Measurements from ENCODE around the gene GALNT11. TPM values are rescaled to one million over a fixed set of nuclear protein-coding genes. Genes with fewer than 3 reads are reported as not detected.
A peak's percentile ranks its signal among the peaks of the same experiment; 100 is the strongest.
"Not testable (repeated sequence)": the region's sequence is repeated elsewhere in the genome, so short reads cannot be mapped to it uniquely, and the experiment has no call there.

Gene GALNT11
- total RNA-seq, 1 donor: 45.3 TPM

GRCh38 chr7:152030059-152030458 is 4.6 kb downstream of the GALNT11 start:
- peak; percentile 57 for TF ChIP-seq CTCF (IDR thresholded peaks at IDR 0.05; ENCODE audit: insufficient read depth, low read depth, low read length)
- DNase-seq (ENCODE audit: low read depth): peak; percentile 72
- not testable (repeated sequence) for H3K4me3 ChIP-seq (ENCODE audit: low read depth, low read length)

GRCh38 chr7:152030639-152031038 is 5.2 kb downstream of the GALNT11 start:
- DNase-seq (ENCODE audit: low read depth): not testable (repeated sequence)

GRCh38 chr7:152035817-152036216 is 10.3 kb downstream of the GALNT11 start:
- DNase-seq (ENCODE audit: low read depth): no peak
- no peak for TF ChIP-seq CTCF (IDR thresholded peaks at IDR 0.05; ENCODE audit: insufficient read depth, low read depth, low read length)
- H3K4me3 ChIP-seq (ENCODE audit: low read depth, low read length): no peak overlapping the region

More at GRCh38 chr7:152030639-152031038, 5.2 kb downstream of the GALNT11 start:
- not testable (repeated sequence) for H3K4me3 ChIP-seq (ENCODE audit: low read depth, low read length)

- not testable (repeated sequence) for H3K4me3 ChIP-seq (ENCODE audit: low read depth, low read length); DNase-seq (ENCODE audit: low read depth)
Measured at GRCh38 chr7:152038410-152038809, 12.9 kb downstream of the GALNT11 start.

- DNase-seq (ENCODE audit: low read depth); H3K4me3 ChIP-seq (ENCODE audit: low read depth, low read length): not testable (repeated sequence)
Measured at GRCh38 chr7:152043086-152043485, 17.6 kb downstream of the GALNT11 start.

GRCh38 chr7:152044909-152045308 is 19.4 kb downstream of the GALNT11 start:
- not testable (repeated sequence) for DNase-seq (ENCODE audit: low read depth)

GRCh38 chr7:152046531-152046930 is 21.1 kb downstream of the GALNT11 start:
- H3K4me3 ChIP-seq (ENCODE audit: low read depth, low read length): no peak overlapping the region

More at GRCh38 chr7:152044909-152045308, 19.4 kb downstream of the GALNT11 start:
- H3K4me3 ChIP-seq (ENCODE audit: low read depth, low read length): not testable (repeated sequence)

GRCh38 chr7:152048051-152048450 is 22.6 kb downstream of the GALNT11 start:
- no peak for TF ChIP-seq CTCF (IDR thresholded peaks at IDR 0.05; ENCODE audit: insufficient read depth, low read depth, low read length)
- DNase-seq (ENCODE audit: low read depth): no peak
- H3K4me3 ChIP-seq (ENCODE audit: low read depth, low read length): no peak overlapping the region

More at GRCh38 chr7:152046531-152046930, 21.1 kb downstream of the GALNT11 start:
- no peak for DNase-seq (ENCODE audit: low read depth)
- TF ChIP-seq CTCF (IDR thresholded peaks at IDR 0.05; ENCODE audit: insufficient read depth, low read depth, low read length): no peak

- no peak overlapping the region for H3K4me3 ChIP-seq (ENCODE audit: low read depth, low read length)
- DNase-seq (ENCODE audit: low read depth): peak; percentile 67
- TF ChIP-seq CTCF (IDR thresholded peaks at IDR 0.05; ENCODE audit: insufficient read depth, low read depth, low read length): no peak
Measured at GRCh38 chr7:152050547-152050971, 25.1 kb downstream of the GALNT11 start.

Data from fibroblast of villous mesenchyme (primary cell).